ENCODE data around the gene COL11A2. TPM values are rescaled to one million over a fixed set of nuclear protein-coding genes. Genes with fewer than 3 reads are reported as not detected.

The COL11A2 gene
- total and polyA plus RNA-seq, 5 donors from 2014 or later: 0.34 to 0.89 (median 0.43) TPM; not detected in 2

DNA sequence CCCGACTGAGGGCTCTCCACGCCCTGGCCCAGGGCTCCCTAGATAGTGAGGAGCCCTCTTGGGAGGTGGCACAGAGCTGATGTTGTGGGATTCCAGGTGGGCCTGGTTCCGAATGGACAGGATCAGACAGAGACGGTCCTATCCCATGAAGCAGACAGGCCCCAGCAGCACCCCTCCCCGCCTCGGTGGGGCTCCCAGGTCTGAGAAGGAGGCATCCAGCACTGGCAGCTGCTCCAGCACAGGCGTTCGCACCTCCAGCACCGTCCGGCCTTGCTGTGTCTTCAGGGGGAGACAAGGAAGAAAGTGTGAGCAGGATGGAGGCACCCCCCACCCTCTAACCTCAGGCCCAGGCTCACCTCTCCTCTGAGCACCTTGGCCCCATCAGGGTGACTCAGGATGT lies 28.7 kb downstream of the COL11A2 start:
- no peaks in the 10 kb centered on the region for H3K36me3 Mint-ChIP-seq
- peaks cover 24% of the 10 kb centered on the region for H3K27me3 Mint-ChIP-seq
- DNase-seq (no peak), ATAC-seq (ENCODE audit: low read depth in 2 of 2) (no peak)
- no peaks in the 10 kb centered on the region for H3K9me3 ChIP-seq (ENCODE audit: control insufficient read depth in 2 of 2, low read length in 2 of 2)
- H3K4me1 Mint-ChIP-seq: peaks cover 0 to 11% (median 8%) of the 10 kb centered on the region in 4 donors
- H3K36me3 ChIP-seq (ENCODE audit: control insufficient read depth, insufficient read depth, low read length): no peaks in the 10 kb centered on the region
- H3K9me3 Mint-ChIP-seq: no peaks in the 10 kb centered on the region
- no peak overlapping the region for H3K4me3 Mint-ChIP-seq
- H3K27ac ChIP-seq (ENCODE audit: insufficient read depth, low read length, poor library complexity, severe bottlenecking): no peak overlapping the region
- H3K4me1 ChIP-seq (ENCODE audit: control insufficient read depth, insufficient read depth, low read length, poor library complexity, severe bottlenecking): peaks cover 10% of the 10 kb centered on the region
- no peak overlapping the region for H3K27ac Mint-ChIP-seq
- no peak overlapping the region for H3K4me3 ChIP-seq (ENCODE audit: low read depth, low read length)
- H3K27me3 ChIP-seq (ENCODE audit: control insufficient read depth, insufficient read depth, low read length): no peaks in the 10 kb centered on the region

DNA sequence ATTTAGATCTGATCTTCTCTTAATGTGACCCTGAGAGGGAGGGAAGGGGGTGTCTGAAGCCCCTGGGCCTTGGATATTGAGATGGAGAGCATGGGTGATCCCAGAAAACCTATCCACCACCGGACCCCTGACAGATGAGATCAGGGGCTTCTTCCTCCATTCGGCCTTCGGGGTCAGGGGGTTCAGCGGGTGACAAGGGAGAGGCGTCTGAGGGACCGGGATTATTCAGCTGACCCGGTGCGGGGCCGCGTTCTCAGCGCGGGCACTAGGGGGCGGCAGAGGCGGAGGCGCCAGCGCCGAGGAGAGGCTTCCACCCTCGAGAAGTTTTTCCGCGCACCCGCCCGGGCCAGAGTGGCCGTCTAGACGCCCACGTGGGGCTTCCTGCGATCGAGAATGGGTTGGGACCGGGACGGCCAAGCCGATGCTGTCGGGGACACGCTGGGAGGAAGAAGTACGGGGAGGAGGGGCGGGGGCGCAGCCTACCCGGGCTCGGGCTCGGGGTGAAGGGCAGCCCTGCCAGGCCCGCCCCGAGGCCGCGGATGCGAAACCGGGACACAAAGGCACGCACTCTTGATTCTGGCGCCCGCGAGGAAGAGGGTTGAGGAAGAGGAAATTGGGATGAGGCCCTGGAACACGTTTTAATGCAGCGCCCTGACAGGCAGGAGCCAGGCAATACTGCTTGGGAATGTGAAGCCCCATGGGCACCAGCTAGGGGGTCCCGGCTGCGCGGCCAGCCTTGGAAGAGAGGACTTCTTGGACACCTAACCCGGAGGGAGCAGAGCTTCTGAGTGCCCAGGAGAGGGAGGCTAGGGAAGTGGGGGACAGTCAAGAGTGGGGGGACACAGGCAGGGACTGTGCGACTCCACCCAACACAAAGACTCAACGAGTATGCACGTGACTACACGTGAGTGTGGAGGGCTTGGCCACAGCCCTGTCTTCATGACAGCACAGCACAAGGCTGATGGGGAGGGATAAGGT lies 30.6 kb downstream of the COL11A2 start:
- H3K4me3 ChIP-seq (ENCODE audit: low read depth, low read length): no peak overlapping the region
- peak overlapping the region in 1 of 3 donors; percentile 80 for H3K27ac Mint-ChIP-seq
- no peaks in the 10 kb centered on the region for H3K36me3 ChIP-seq (ENCODE audit: control insufficient read depth, insufficient read depth, low read length)
- H3K4me1 Mint-ChIP-seq: peaks cover 0 to 11% (median 8%) of the 10 kb centered on the region in 4 donors
- ATAC-seq (ENCODE audit: low read depth in 2 of 2) (peak; percentile 85 to 90), DNase-seq (peak; percentile 70 to 81 (median 73))
- H3K9me3 Mint-ChIP-seq: no peaks in the 10 kb centered on the region
- peak overlapping the region in 3 of 4 donors; percentile 84 to 89 (median 88) for H3K4me3 Mint-ChIP-seq
- H3K27ac ChIP-seq (ENCODE audit: insufficient read depth, low read length, poor library complexity, severe bottlenecking): no peak overlapping the region
- no peaks in the 10 kb centered on the region for H3K27me3 ChIP-seq (ENCODE audit: control insufficient read depth, insufficient read depth, low read length)
- no peaks in the 10 kb centered on the region for H3K9me3 ChIP-seq (ENCODE audit: control insufficient read depth in 2 of 2, low read length in 2 of 2)
- H3K27me3 Mint-ChIP-seq: peaks cover 23% of the 10 kb centered on the region
- H3K4me1 ChIP-seq (ENCODE audit: control insufficient read depth, insufficient read depth, low read length, poor library complexity, severe bottlenecking): peaks cover 10% of the 10 kb centered on the region
- no peaks in the 10 kb centered on the region for H3K36me3 Mint-ChIP-seq

DNA sequence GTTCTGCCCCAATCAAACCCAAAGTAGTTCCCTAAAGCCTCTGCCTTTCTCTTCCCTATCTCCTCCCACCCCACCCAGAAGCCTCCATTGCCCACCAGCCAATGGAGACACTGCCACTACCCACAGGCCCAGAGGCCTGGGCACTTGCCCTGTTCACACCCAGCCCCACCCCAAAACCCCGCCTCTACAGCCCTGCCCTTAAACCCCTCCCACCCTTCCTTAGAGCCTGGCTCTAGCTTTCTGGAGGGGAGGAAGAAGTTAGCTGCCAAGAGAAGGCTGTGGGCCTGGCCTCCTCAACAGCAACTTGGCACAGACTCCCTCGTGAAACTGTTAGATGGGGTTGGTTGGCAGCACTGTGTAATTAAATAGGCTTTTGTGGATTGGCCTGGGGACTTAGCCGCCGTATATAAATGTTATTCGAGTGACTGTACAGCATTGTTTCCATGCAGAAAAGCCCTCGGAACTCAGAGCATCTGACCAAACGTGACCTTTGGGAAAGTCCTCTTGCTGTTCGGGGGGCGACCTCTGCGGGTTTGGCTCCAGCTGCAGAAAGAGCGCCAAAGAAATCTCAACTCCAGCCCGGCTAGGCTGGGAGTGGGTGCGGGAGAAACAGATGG lies 31.4 kb downstream of the COL11A2 start:
- DNase-seq (peak in 1 of 3 donors; percentile 31), ATAC-seq (ENCODE audit: low read depth in 2 of 2) (no peak)
- H3K4me3 Mint-ChIP-seq: peak overlapping the region in 1 of 4 donors; percentile 88
- no peaks in the 10 kb centered on the region for H3K27me3 ChIP-seq (ENCODE audit: control insufficient read depth, insufficient read depth, low read length)
- H3K4me1 ChIP-seq (ENCODE audit: control insufficient read depth, insufficient read depth, low read length, poor library complexity, severe bottlenecking): peaks cover 10% of the 10 kb centered on the region
- H3K4me3 ChIP-seq (ENCODE audit: low read depth, low read length): no peak overlapping the region
- H3K4me1 Mint-ChIP-seq: peaks cover 0 to 11% (median 8%) of the 10 kb centered on the region in 4 donors
- H3K27ac ChIP-seq (ENCODE audit: insufficient read depth, low read length, poor library complexity, severe bottlenecking): no peak overlapping the region
- no peaks in the 10 kb centered on the region for H3K9me3 Mint-ChIP-seq
- no peak overlapping the region for H3K27ac Mint-ChIP-seq
- no peaks in the 10 kb centered on the region for H3K36me3 ChIP-seq (ENCODE audit: control insufficient read depth, insufficient read depth, low read length)
- peaks cover 16% of the 10 kb centered on the region for H3K27me3 Mint-ChIP-seq
- H3K9me3 ChIP-seq (ENCODE audit: control insufficient read depth in 2 of 2, low read length in 2 of 2): no peaks in the 10 kb centered on the region
- no peaks in the 10 kb centered on the region for H3K36me3 Mint-ChIP-seq

DNA sequence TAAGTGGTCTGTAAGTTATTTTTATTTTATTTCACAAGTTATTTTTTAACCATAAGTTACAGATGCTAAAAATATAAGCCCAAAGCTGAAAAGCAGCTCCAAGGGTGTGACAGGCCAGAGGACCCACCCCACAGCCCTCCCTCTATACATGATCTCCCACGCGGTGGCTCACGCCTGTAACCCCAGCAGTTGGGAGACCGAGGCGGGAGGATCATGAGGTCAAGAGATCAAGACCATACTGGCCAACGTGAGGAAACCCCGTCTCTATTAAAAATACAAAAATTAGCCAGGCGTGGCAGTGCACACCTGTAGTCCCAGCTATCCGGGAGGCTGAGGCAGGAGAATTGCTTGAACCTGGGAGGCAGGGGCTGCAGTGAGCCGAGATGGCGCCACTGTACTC lies 32.2 kb downstream of the COL11A2 start:
- Histone ChIP-seq H3K4me1 (ENCODE audit: control insufficient read depth, insufficient read depth, low read length, poor library complexity, severe bottlenecking) (peaks cover 10% of the 10 kb centered on the region), H3K9me3 (ENCODE audit: control insufficient read depth in 2 of 2, low read length in 2 of 2) (no peaks in the 10 kb centered on the region), H3K4me3 (ENCODE audit: low read depth, low read length) (no peak overlapping the region), H3K27ac (ENCODE audit: insufficient read depth, low read length, poor library complexity, severe bottlenecking) (no peak overlapping the region), H3K36me3 (ENCODE audit: control insufficient read depth, insufficient read depth, low read length) (no peaks in the 10 kb centered on the region), H3K27me3 (ENCODE audit: control insufficient read depth, insufficient read depth, low read length) (no peaks in the 10 kb centered on the region)
- H3K9me3 Mint-ChIP-seq: no peaks in the 10 kb centered on the region
- no peak overlapping the region for H3K27ac Mint-ChIP-seq
- H3K4me1 Mint-ChIP-seq: peaks cover 0 to 11% (median 8%) of the 10 kb centered on the region in 4 donors
- H3K27me3 Mint-ChIP-seq: peaks cover 18% of the 10 kb centered on the region
- H3K36me3 Mint-ChIP-seq: no peaks in the 10 kb centered on the region
- DNase-seq: no peak
- H3K4me3 Mint-ChIP-seq: no peak overlapping the region
- no peak for ATAC-seq (ENCODE audit: low read depth in 2 of 2)

DNA sequence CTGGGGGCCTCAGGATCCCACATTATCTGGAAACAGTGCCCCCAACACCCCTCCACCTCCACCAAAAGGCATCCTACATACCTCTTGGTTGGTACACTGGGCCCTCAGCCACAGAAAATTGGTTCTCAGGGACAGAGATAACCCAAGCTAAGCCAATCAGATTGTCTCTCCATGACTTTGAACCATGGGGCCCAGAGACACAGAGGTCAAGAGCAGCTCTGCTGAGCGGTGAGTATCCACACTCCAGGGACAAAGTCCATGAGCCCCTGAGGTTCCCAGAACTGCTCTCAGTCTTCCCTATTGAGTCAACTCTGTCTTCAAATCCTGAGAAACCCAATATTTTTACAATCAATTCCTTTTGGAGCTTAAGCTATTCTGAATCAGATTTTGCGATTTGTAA lies 35.3 kb downstream of the COL11A2 start:
- Histone ChIP-seq H3K4me1 (ENCODE audit: control insufficient read depth, insufficient read depth, low read length, poor library complexity, severe bottlenecking) (peaks cover 9% of the 10 kb centered on the region), H3K27me3 (ENCODE audit: control insufficient read depth, insufficient read depth, low read length) (peaks cover 3% of the 10 kb centered on the region), H3K36me3 (ENCODE audit: control insufficient read depth, insufficient read depth, low read length) (no peaks in the 10 kb centered on the region), H3K4me3 (ENCODE audit: low read depth, low read length) (no peak overlapping the region), H3K9me3 (ENCODE audit: control insufficient read depth in 2 of 2, low read length in 2 of 2) (no peaks in the 10 kb centered on the region), H3K27ac (ENCODE audit: insufficient read depth, low read length, poor library complexity, severe bottlenecking) (no peak overlapping the region)
- Mint-ChIP-seq H3K9me3 (peaks cover 0 to 11% (median under 1%) of the 10 kb centered on the region in 7 donors), H3K27ac (no peak overlapping the region), H3K27me3 (peaks cover 29% of the 10 kb centered on the region), H3K4me1 (peaks cover 0 to 9% (median 6%) of the 10 kb centered on the region in 4 donors), H3K4me3 (no peak overlapping the region), H3K36me3 (no peaks in the 10 kb centered on the region)
- DNase-seq (no peak), ATAC-seq (ENCODE audit: low read depth in 2 of 2) (no peak)

DNA sequence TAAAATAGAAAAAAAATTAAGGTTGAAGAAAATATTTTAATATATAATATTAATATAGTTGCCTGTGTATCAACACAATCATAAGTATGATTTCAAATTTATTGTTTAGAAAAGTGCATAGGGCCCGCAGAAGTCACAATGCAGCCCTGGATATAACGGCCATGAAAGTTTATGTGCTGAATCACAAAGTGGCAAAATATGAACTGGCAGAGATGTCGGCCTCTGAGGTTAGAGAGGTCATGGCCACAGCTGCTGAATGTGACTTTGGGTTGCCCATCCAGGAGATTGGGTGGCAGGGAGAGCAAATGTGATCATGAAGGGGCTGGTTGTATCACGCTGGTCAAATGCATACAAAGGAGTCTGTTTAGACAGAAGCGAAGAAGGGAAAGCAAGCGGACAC lies 35.7 kb downstream of the COL11A2 start:
- Histone ChIP-seq H3K27ac (ENCODE audit: insufficient read depth, low read length, poor library complexity, severe bottlenecking) (no peak overlapping the region), H3K9me3 (ENCODE audit: control insufficient read depth in 2 of 2, low read length in 2 of 2) (peaks cover 0 to under 1% of the 10 kb centered on the region in 2 experiments), H3K4me1 (ENCODE audit: control insufficient read depth, insufficient read depth, low read length, poor library complexity, severe bottlenecking) (peaks cover 5% of the 10 kb centered on the region), H3K27me3 (ENCODE audit: control insufficient read depth, insufficient read depth, low read length) (peaks cover 3% of the 10 kb centered on the region), H3K36me3 (ENCODE audit: control insufficient read depth, insufficient read depth, low read length) (no peaks in the 10 kb centered on the region), H3K4me3 (ENCODE audit: low read depth, low read length) (no peak overlapping the region)
- H3K27ac Mint-ChIP-seq: no peak overlapping the region
- ATAC-seq (ENCODE audit: low read depth in 2 of 2) (no peak), DNase-seq (no peak)
- H3K36me3 Mint-ChIP-seq: no peaks in the 10 kb centered on the region
- peaks cover 0 to 15% (median 2%) of the 10 kb centered on the region in 7 donors for H3K9me3 Mint-ChIP-seq
- peaks cover 32% of the 10 kb centered on the region for H3K27me3 Mint-ChIP-seq
- peaks cover 0 to 5% (median 4%) of the 10 kb centered on the region in 4 donors for H3K4me1 Mint-ChIP-seq
- H3K4me3 Mint-ChIP-seq: no peak overlapping the region

DNA sequence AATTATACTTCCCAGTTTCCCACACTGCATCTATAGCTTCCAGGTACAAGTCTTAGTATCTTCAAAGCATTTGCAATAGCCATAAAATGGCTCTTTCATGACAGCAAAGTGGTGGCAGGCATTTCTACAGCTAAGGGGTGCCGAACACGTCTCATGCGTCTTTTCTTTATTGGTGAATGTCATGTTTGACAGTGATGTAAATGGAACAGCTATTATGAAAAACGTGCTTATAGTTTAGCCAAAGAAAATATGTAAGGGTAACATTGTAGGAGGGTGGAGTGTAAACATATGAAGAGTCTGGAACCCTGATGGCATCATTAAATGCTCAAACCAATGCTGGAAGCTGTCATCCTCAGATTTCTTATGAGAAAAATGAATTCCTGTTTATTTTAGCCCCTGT lies 37.9 kb downstream of the COL11A2 start:
- Mint-ChIP-seq H3K9me3 (peaks cover 0 to 16% (median 4%) of the 10 kb centered on the region in 7 donors), H3K27ac (no peak overlapping the region), H3K4me1 (no peaks in the 10 kb centered on the region), H3K36me3 (no peaks in the 10 kb centered on the region), H3K4me3 (no peak overlapping the region), H3K27me3 (peaks cover 33% of the 10 kb centered on the region)
- peaks cover 10% of the 10 kb centered on the region for H3K27me3 ChIP-seq (ENCODE audit: control insufficient read depth, insufficient read depth, low read length)
- no peak overlapping the region for H3K4me3 ChIP-seq (ENCODE audit: low read depth, low read length)
- DNase-seq (no peak), ATAC-seq (ENCODE audit: low read depth in 2 of 2) (no peak)
- peaks cover 0 to 4% of the 10 kb centered on the region in 2 experiments for H3K9me3 ChIP-seq (ENCODE audit: control insufficient read depth in 2 of 2, low read length in 2 of 2)
- H3K4me1 ChIP-seq (ENCODE audit: control insufficient read depth, insufficient read depth, low read length, poor library complexity, severe bottlenecking): no peaks in the 10 kb centered on the region
- H3K27ac ChIP-seq (ENCODE audit: insufficient read depth, low read length, poor library complexity, severe bottlenecking): no peak overlapping the region
- H3K36me3 ChIP-seq (ENCODE audit: control insufficient read depth, insufficient read depth, low read length): no peaks in the 10 kb centered on the region
